ENCODE data around the gene MACC1.

DNA sequence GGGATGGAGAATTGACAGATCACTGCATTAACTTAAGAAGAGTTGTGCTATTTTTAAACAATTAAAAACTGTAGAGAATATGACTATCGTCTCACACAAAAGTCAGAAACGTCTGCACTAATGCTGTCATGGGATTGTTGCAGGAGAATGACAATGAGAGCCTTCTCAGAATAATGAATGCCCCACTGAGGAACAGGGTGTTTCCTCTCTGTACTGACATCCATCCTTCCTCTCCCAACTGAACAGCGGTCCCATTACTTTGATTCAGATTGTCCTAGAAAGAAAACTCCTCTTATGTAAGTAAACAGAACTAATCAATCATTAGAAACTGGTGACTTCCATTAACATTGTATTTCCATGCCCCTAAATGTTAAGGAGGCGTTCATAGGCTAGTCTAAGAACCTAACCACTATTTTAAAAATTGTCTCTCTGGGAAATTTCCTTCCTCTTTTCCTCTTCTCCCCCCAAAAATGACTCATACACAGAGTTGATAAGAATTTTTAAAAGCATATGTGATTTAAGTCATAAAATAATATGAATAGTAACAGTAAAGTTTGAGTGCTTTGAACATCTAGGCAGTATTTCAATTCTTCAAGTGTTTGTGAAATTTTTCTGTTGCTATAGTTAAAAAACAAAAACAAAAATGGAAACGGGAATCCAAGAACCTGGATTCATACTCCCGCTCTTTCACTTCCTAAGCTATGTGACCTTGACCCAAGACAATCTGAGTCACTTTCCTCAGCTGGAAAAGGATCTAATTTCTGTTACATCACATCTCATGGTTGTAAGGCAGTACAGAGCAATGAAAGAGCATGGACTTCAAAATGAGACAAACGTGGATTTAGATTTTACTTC, 12.7 kb upstream of the MACC1 start:
- TF ChIP-seq, protein P1, sequence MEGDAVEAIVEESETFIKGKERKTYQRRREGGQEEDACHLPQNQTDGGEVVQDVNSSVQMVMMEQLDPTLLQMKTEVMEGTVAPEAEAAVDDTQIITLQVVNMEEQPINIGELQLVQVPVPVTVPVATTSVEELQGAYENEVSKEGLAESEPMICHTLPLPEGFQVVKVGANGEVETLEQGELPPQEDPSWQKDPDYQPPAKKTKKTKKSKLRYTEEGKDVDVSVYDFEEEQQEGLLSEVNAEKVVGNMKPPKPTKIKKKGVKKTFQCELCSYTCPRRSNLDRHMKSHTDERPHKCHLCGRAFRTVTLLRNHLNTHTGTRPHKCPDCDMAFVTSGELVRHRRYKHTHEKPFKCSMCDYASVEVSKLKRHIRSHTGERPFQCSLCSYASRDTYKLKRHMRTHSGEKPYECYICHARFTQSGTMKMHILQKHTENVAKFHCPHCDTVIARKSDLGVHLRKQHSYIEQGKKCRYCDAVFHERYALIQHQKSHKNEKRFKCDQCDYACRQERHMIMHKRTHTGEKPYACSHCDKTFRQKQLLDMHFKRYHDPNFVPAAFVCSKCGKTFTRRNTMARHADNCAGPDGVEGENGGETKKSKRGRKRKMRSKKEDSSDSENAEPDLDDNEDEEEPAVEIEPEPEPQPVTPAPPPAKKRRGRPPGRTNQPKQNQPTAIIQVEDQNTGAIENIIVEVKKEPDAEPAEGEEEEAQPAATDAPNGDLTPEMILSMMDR (conservative IDR thresholded peaks at IDR 0.05; ENCODE audit: low read depth, low read length): no peak
- TF ChIP-seq EZH2phosphoT487 (IDR thresholded peaks at IDR 0.05; ENCODE audit: borderline replicate concordance, low read length): no peak
- TF ChIP-seq EZH2 (IDR thresholded peaks at IDR 0.05; ENCODE audit: low read length, unreplicated experiment): no peak

Data from PC-3 (cell line).